Measurements from ENCODE around the gene PIGV.

PIGV gene

DNA sequence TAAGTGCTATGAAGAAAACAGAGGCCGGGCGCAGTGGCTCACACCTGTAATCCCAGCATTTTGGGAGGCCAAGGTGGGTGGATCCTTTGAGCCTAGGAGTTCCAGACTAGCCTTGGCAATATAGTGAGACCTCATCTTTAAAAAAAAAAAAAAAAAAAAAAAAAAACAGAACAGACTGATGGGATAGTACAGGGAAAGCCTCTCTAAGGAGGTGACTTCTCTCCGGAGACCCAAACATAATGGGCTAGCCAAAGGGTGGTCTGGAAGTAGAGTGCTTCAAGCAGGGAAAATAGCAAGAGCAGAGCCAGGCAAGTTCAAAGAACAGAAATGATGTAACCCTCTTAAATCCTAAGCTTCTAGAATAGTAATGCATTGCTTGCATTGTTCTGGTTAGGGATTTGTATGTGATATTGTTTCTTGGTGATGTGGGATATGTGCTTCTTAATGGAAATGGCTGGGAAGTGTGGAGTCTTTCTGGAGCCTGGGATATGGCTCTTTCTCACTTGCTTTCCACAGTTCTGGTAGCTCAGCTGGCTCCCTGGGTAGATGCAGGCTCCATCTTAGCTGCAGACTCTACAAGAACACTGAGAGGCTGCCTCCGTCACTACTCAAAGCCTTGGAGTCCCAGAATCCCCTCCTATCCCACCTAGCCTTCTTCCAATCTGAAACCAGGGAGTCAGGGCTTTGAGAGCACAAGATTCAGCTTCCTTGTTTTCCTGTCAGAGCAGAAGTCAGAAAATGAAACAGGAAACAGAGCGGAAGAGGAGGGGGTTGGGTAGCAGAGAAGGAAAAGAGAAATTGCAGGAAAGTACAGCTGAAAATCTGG lies 1.9 kb upstream of the PIGV start:
- peaks cover 22% of the 10 kb centered on the region for H3K36me3 ChIP-seq (replicated peaks; ENCODE audit: low read depth, low read length)
- H3K9ac ChIP-seq (ENCODE audit: low read length): peak overlapping the region; percentile 97
- no peaks in the 10 kb centered on the region for H3K9me3 ChIP-seq (ENCODE audit: insufficient read depth, low read length)
- no peak for TF ChIP-seq EZH2phosphoT487 (IDR thresholded peaks at IDR 0.05; ENCODE audit: low read depth)
- TF ChIP-seq, protein P1, sequence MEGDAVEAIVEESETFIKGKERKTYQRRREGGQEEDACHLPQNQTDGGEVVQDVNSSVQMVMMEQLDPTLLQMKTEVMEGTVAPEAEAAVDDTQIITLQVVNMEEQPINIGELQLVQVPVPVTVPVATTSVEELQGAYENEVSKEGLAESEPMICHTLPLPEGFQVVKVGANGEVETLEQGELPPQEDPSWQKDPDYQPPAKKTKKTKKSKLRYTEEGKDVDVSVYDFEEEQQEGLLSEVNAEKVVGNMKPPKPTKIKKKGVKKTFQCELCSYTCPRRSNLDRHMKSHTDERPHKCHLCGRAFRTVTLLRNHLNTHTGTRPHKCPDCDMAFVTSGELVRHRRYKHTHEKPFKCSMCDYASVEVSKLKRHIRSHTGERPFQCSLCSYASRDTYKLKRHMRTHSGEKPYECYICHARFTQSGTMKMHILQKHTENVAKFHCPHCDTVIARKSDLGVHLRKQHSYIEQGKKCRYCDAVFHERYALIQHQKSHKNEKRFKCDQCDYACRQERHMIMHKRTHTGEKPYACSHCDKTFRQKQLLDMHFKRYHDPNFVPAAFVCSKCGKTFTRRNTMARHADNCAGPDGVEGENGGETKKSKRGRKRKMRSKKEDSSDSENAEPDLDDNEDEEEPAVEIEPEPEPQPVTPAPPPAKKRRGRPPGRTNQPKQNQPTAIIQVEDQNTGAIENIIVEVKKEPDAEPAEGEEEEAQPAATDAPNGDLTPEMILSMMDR (IDR thresholded peaks at IDR 0.05; ENCODE audit: low read depth, low read length): no peak
- no peak overlapping the region for H2AFZ ChIP-seq (ENCODE audit: low read depth, low read length)
- peak overlapping the region; percentile 96 for H3K4me2 ChIP-seq (ENCODE audit: low read length)
- peak overlapping the region; percentile 24; the same call in 1 of the 2 replicates for H3K4me3 ChIP-seq (ENCODE audit: low read length)
- no peaks in the 10 kb centered on the region for H3K27me3 ChIP-seq (ENCODE audit: low read depth, low read length)
- peaks cover 20% of the 10 kb centered on the region for H3K79me2 ChIP-seq (ENCODE audit: low read length)
- H3K4me1 ChIP-seq (ENCODE audit: low read length): peaks cover 42% of the 10 kb centered on the region
- no peaks in the 10 kb centered on the region for H4K20me1 ChIP-seq (ENCODE audit: insufficient read depth, low read length)
- H3K27ac ChIP-seq (ENCODE audit: low read length): peak overlapping the region; percentile 98

DNA sequence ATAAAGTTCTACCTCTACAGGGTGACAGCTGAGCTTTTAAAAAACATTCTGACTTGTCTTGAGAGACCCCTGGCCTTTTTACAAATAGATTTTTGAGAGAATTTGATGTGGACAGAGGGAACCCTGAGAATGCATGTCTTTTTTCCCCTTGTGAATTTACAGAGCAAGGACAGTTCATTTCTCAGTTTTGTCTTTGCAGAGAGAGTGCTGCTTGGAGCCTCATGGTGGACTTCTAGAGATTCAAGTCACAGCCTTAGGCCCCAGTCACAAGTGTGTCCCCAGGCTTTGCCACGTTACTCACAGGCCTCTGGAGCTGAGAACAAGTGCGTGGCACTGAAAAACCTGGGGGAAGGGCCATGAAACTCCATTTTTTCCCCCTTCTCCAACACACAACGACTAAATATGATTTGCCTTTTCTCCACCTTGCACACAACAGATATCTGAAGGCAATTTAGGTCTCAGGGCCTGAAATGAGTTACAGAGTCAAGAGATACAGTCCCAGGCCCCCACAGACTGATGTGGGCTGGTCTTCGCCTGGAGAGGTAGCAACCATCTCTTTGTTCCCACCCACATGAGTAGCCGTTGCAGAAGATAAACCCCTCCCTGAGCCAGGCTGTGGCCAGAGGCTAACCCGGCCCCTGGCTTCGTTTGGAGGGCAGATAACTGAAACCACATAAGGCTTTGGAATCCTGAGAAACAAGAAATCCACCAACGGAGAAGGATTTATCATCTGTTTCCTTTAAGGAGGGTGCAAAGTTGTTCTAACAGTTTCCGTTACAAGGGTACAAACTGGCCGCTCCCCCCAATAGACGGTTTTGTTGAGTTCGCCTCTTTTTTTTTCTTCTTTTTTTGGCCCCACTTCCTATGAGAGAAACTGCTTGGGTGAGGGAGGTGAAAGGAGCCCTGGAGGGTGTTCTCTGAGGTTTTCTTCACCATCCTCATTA lies 1.0 kb upstream of the PIGV start:
- Histone ChIP-seq H4K20me1 (ENCODE audit: insufficient read depth, low read length) (no peaks in the 10 kb centered on the region), H3K9me3 (ENCODE audit: insufficient read depth, low read length) (no peaks in the 10 kb centered on the region), H3K4me1 (ENCODE audit: low read length) (peaks cover 45% of the 10 kb centered on the region), H3K36me3 (replicated peaks; ENCODE audit: low read depth, low read length) (peaks cover 15% of the 10 kb centered on the region), H3K9ac (ENCODE audit: low read length) (peak overlapping the region; percentile 97), H3K79me2 (ENCODE audit: low read length) (peaks cover 17% of the 10 kb centered on the region), H3K4me2 (ENCODE audit: low read length) (peak overlapping the region; percentile 96), H3K27ac (ENCODE audit: low read length) (peak overlapping the region; percentile 98), H3K27me3 (ENCODE audit: low read depth, low read length) (no peaks in the 10 kb centered on the region), H2AFZ (ENCODE audit: low read depth, low read length) (no peak overlapping the region), H3K4me3 (ENCODE audit: low read length) (peak overlapping the region; percentile 95)
- no peak for TF ChIP-seq EZH2phosphoT487 (IDR thresholded peaks at IDR 0.05; ENCODE audit: low read depth)
- TF ChIP-seq, protein P1 (IDR thresholded peaks at IDR 0.05; ENCODE audit: low read depth, low read length): no peak

- H3K4me3 ChIP-seq (ENCODE audit: low read length): peak overlapping the region; percentile 95
- H3K9ac ChIP-seq (ENCODE audit: low read length): peak overlapping the region; percentile 97
- peak overlapping the region; percentile 96 for H3K4me2 ChIP-seq (ENCODE audit: low read length)
- no peak overlapping the region for H2AFZ ChIP-seq (ENCODE audit: low read depth, low read length)
- no peak for TF ChIP-seq EZH2phosphoT487 (IDR thresholded peaks at IDR 0.05; ENCODE audit: low read depth)
- TF ChIP-seq, protein P1 (IDR thresholded peaks at IDR 0.05; ENCODE audit: low read depth, low read length): no peak; the same call in 1 of the 2 replicates
- no peaks in the 10 kb centered on the region for H4K20me1 ChIP-seq (ENCODE audit: insufficient read depth, low read length)
- peak overlapping the region; percentile 98 for H3K27ac ChIP-seq (ENCODE audit: low read length)
- H3K79me2 ChIP-seq (ENCODE audit: low read length): peaks cover 17% of the 10 kb centered on the region
- H3K27me3 ChIP-seq (ENCODE audit: low read depth, low read length): no peaks in the 10 kb centered on the region
- H3K4me1 ChIP-seq (ENCODE audit: low read length): peaks cover 45% of the 10 kb centered on the region
- peaks cover 9% of the 10 kb centered on the region for H3K36me3 ChIP-seq (replicated peaks; ENCODE audit: low read depth, low read length)
- H3K9me3 ChIP-seq (ENCODE audit: insufficient read depth, low read length): no peaks in the 10 kb centered on the region
Measured at GRCh38 chr1:26787381-26787705, 407 bp upstream of the PIGV start.

GRCh38 chr1:26788515-26788785 lies 700 bp downstream of the PIGV start:
- H3K4me2 ChIP-seq (ENCODE audit: low read length): peak overlapping the region; percentile 96
- peaks cover 2% of the 10 kb centered on the region for H3K36me3 ChIP-seq (replicated peaks; ENCODE audit: low read depth, low read length)
- peaks cover 45% of the 10 kb centered on the region for H3K4me1 ChIP-seq (ENCODE audit: low read length)
- no peak for TF ChIP-seq EZH2phosphoT487 (IDR thresholded peaks at IDR 0.05; ENCODE audit: low read depth)
- TF ChIP-seq, protein P1 (IDR thresholded peaks at IDR 0.05; ENCODE audit: low read depth, low read length): no peak
- H3K79me2 ChIP-seq (ENCODE audit: low read length): peaks cover 17% of the 10 kb centered on the region
- H3K27ac ChIP-seq (ENCODE audit: low read length): peak overlapping the region; percentile 98
- H4K20me1 ChIP-seq (ENCODE audit: insufficient read depth, low read length): no peaks in the 10 kb centered on the region
- H3K27me3 ChIP-seq (ENCODE audit: low read depth, low read length): no peaks in the 10 kb centered on the region
- H3K9ac ChIP-seq (ENCODE audit: low read length): peak overlapping the region; percentile 97
- no peak overlapping the region for H2AFZ ChIP-seq (ENCODE audit: low read depth, low read length)
- no peaks in the 10 kb centered on the region for H3K9me3 ChIP-seq (ENCODE audit: insufficient read depth, low read length)
- H3K4me3 ChIP-seq (ENCODE audit: low read length): peak overlapping the region; percentile 95

Measured in OCI-LY3 (cell line).